NCI-H1417 (cell line): ENCODE measurements around the gene FIGN.

Experiments used
- DNase-seq, 3 experiments: peaks; one replicate each; lab custom pipeline; 2025; lab: John Stamatoyannopoulos, UW

Gene FIGN

DNA sequence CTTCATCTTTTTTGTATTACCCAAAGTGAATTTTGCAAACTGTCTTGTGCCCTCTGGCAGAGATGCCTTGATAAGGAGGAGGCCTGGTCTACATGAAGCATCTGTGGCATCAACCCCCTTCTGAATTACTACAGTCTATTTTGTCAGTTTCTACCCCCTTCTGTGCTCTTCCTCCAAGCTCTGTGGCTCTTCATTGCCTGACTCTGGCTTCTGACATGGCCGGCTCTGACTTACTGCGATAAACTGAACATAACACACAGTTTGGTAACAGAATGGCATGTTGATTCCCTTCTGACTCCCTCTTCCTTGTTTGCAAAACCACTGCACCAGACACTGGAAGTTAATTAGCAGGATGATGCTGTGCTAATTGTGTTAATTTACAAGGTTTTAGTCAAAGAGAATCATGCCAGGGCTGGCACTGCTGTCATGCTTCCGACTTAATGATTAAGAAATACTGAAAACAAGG, 122.5 kb downstream of the FIGN start:
- no peak for DNase-seq

- no peak for DNase-seq
Measured at GRCh38 chr2:163612332-163612731, 123.5 kb downstream of the FIGN start.

DNA sequence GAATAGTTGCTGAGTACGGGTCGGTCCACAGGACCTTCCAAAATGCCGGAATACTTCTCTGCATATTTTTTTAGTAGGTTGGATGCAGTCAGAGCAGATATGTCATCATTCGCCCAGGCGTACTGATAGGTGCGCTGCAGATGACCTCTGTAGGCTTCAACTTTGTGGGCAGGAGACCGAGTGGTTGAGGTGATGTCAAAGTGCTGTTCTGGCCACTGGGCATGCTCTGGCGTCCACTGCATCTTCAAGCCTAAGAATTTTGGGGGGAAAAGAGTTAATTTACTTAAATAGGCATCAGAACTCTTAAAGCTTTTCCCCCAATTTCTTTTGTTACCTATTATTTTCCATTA, 124.3 kb downstream of the FIGN start:
- no peak for DNase-seq

DNA sequence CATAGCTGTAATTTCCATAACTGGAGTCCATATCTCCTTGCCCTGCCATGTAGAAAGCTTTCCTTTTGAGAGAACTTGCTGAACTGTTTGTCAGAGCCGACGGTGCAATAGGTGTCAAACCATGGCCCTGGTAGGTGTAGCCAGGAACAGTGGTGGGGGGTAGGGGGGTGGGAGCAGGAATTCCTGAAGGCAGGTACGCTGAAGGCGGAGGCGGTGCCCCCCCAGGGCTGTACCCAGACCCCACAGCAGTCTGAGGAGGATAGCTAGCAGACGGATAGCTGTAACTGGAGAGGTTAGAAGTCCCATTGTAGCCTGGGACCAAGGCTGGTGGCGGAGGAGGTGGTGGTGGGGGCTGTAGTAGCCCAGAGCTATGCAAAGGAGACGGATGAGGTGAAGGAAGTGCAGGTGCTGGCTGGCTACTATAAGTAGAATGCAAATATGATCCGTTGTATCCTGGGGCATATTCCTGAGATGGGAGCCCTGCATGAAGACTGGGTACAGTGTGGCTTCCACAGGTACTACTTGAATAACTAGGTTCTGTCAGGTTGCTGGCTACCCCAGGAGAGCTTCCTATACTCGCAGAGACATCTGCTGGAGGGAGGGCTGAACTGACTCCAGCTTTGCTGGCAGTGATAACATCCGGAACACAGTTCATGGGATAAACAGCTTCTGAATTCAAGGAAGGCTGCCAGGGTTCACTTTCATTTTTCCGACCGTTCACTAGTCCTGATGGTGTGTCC, 124.8 kb downstream of the FIGN start:
- DNase-seq = no peak

GRCh38 chr2:163607630-163608029, 128.2 kb downstream of the FIGN start:
- no peak for DNase-seq

- DNase-seq = no peak
Measured at GRCh38 chr2:163606878-163607277, 128.9 kb downstream of the FIGN start.

DNA sequence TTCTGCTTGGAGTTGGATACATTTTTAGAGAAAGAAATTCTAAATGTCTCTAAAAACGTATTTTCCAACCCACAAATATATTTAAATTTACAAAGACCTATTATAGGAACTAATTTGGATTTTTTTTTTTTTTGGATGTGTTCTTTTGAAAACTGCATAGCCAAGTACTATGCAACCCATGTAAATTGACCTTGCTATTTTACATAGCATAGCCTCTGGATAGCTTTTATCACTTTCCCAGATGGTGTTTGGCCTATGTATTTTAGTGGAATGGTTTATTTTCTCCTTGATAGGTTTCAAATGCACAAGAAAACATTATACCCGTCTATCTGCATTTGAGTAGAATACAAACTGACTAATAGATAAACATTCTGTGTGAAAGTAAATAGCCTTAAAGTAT, 130.0 kb downstream of the FIGN start:
- DNase-seq = no peak

GRCh38 chr2:163604941-163605555, 130.8 kb downstream of the FIGN start:
- peak in 1 of 3 experiments; percentile 17 for DNase-seq

- DNase-seq = no peak
Measured at GRCh38 chr2:163602196-163602595, 133.6 kb downstream of the FIGN start.

DNA sequence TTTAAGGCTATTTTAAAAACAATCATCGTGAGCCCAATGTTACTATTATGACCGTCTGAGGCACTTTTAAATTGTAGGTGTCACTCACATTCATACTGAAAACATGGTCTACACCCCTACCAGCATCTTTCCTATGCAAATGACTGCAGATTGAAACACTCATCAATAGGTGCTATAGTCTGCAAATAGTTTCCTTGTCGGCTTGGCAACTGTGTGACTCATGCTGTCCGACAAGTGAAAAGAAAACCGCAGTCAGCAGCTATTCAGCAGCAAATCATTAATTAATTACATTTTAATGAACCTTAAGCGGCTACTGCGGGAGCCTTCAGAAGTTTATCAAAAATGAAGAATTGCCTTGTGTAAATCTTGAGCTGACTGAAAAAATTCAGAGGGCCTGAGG, 134.4 kb downstream of the FIGN start:
- peak in 1 of 3 experiments; percentile 5 for DNase-seq

DNA sequence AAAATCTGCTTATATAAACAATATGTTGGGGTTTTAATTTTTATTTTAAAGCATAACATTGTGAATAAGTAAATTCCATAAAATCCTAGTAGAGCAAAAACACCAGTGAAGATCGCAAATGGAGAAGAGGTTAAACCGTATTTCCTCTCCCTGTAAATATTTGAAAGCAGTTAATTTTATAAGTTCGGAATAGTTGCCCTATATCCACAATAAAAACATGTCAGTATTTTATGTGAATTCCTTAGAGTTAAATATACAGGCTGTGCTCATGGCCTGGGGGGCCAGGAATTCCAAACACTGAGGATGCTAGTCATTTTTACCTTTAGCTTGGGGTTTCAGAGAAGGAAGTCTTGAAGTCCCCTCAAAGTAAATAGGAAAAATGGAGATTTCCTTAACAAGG, 135.0 kb downstream of the FIGN start:
- DNase-seq = no peak

DNA sequence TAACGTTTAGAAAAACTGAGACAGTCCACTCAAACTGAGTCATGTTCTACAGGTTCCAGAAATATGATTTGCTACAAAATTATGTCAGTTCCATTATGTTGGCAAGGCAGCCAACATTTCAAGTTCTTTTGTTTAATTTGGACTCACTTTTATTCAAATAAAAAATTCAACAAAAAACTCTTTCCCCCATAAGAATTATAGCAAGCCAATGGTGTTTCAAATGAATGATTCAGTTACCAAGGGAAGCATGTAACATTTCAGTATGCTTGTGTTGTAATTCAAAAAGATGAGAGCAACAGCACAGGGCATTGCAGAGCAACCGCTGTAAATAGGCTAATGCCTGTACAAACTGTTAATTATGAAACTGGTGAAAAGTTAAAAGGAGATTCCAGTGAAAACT, 140.8 kb downstream of the FIGN start:
- no peak for DNase-seq

GRCh38 chr2:163594497-163594896, 141.3 kb downstream of the FIGN start:
- peak in 1 of 3 experiments; percentile 12 for DNase-seq

GRCh38 chr2:163593982-163594381, 141.8 kb downstream of the FIGN start:
- peak in 2 of 3 experiments; percentile 40 to 77 for DNase-seq

DNA sequence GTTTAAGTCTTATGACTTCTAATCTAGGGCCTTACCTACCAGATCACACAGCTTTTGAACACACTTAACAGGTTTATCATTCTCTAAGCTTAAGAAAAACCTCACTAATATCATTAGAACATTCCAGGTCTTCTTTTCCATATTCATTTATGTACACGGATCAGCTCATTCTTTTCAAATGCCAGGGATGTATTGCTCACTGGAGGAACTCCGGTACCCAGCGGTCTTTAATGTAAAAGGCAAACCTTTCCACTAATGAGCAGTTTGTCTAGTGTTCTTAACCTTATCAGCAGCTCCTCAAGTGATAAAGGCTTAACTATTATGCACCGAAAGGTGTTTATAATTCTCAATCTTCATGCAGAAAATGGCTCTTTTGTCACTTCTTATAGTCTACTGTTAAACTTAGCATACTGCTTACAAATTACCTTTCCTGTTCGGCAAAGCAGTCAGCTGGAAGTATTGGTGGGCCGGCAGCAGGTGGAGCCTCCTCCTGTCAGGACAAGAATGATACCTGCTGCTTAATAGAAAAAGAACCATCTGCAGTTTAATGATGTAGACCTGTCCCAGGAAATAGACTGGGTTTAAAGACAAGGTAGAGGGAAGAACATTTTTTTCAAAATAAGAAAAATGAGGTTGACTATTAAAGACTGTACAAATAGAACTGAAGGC, 142.7 kb downstream of the FIGN start:
- DNase-seq = peak in 1 of 3 experiments; percentile 14

GRCh38 chr2:163591461-163591860, 144.3 kb downstream of the FIGN start:
- no peak for DNase-seq

DNA sequence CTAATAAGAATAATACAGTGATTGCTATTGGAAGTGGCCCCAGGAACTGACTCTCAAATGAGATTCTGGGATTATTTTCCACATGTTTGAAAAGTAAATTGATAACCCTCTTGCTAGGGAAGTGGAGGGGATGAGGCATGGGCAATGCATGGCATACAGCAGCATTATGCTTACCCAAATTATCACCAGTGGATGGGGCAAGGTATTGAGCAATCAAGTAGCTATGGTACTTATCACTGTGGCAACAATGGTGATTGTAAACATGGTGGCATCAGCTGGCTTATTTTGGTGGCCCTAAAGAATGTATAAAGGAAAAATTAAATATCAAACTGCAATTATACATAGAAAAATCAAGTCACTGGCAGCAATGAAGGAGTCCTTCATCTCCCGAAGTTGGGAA, 155.1 kb downstream of the FIGN start:
- peak in 1 of 3 experiments; percentile 0 for DNase-seq

GRCh38 chr2:163574309-163574708, 161.5 kb downstream of the FIGN start:
- no peak for DNase-seq

- DNase-seq = no peak
Measured at GRCh38 chr2:163573652-163574051, 162.2 kb downstream of the FIGN start.

DNA sequence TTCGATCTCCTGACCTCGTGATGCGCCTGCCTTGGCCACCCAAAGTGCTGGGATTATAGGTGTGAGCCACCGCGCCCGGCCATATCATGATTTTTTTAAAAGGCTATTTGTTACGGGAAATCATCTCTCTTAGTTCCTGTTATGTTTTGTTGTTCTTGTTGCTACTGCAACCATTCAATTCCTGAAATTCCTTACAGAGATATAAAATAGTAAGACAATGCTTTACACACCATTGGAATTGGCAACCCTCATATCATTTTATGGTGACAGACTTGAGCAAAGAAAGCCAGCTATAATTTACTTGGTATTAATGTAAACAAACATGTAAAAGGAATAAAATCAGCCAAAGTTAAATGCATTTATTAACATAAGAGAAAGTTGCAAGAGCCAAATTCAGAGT, 163.0 kb downstream of the FIGN start:
- DNase-seq = no peak

DNA sequence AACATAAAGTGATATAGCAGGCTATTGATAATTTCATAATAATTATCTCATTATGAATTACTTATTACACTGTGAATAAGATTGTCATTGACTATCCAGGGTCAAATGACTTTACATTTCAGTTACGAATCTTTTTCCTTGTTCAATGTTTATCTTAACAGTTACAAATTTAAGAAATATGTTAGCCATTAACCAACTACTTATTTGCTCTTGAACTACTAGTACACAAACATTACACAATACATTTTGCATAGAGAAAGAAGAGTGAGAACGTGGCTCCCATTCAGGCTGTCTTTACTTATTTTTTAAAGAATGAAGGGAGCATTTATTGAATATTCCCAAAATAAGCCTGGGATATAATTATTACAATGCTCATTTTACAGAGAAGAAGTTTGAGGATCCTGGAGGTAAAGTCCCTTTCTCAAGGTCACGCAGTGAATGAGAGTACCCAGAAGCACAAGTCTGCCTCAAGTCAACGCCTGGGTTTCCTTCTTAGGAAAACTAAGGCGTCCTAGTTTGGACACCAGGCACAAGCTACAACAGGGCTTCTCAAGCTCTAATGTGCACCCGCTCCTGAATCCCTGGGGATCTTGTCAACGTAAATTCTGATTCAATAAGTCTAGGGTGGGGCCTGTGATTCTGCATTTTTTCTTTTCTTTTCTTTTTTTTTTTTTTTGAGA, 164.2 kb downstream of the FIGN start:
- no peak for DNase-seq

- no peak for DNase-seq
Measured at GRCh38 chr2:163570391-163570790, 165.4 kb downstream of the FIGN start.

GRCh38 chr2:163565192-163565591, 170.6 kb downstream of the FIGN start:
- DNase-seq = no peak
